Measurements from ENCODE around the gene ACO1.

DNA sequence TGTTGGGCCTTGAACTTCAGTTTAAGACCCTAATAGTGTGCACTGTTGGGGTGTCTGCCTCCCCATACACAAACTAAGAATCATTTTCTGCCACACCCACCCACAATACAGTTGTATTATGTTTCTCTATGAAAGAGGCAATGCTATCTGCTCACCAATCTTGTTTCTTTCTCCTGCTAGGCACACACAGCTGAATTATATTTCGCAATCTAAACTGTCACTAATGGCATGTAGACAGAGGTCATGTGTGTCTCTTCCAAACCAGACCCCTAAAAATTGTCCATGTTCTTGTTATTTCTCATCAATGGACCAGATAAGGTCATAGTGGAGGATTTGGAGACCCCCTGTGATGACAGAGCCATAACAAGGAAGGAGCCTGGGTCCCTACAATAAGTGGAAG is 84.3 kb downstream of the ACO1 start:
- TF ChIP-seq SMC3 (conservative IDR thresholded peaks at IDR 0.05; ENCODE audit: poor library complexity) (no peak), RAD21 (conservative IDR thresholded peaks at IDR 0.05) (no peak), POLR2AphosphoS5 (IDR thresholded peaks at IDR 0.05) (no peak), EZH2 (IDR thresholded peaks at IDR 0.05; ENCODE audit: borderline replicate concordance, insufficient read depth, low read length, poor library complexity, severe bottlenecking) (no peak), EP300 (conservative IDR thresholded peaks at IDR 0.05; ENCODE audit: poor library complexity, severe bottlenecking) (no peak), REST (IDR thresholded peaks at IDR 0.05; ENCODE audit: borderline replicate concordance) (no peak), MXI1 (conservative IDR thresholded peaks at IDR 0.05; ENCODE audit: poor library complexity, severe bottlenecking) (no peak), TAF1 (IDR thresholded peaks at IDR 0.05; ENCODE audit: low read depth) (no peak)
- TF ChIP-seq, protein P1, sequence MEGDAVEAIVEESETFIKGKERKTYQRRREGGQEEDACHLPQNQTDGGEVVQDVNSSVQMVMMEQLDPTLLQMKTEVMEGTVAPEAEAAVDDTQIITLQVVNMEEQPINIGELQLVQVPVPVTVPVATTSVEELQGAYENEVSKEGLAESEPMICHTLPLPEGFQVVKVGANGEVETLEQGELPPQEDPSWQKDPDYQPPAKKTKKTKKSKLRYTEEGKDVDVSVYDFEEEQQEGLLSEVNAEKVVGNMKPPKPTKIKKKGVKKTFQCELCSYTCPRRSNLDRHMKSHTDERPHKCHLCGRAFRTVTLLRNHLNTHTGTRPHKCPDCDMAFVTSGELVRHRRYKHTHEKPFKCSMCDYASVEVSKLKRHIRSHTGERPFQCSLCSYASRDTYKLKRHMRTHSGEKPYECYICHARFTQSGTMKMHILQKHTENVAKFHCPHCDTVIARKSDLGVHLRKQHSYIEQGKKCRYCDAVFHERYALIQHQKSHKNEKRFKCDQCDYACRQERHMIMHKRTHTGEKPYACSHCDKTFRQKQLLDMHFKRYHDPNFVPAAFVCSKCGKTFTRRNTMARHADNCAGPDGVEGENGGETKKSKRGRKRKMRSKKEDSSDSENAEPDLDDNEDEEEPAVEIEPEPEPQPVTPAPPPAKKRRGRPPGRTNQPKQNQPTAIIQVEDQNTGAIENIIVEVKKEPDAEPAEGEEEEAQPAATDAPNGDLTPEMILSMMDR (IDR thresholded peaks at IDR 0.05; ENCODE audit: poor library complexity, severe bottlenecking): no peak

All from neural cell (in vitro differentiated cells).